GM19099 (cell line): Measurements from ENCODE around the gene SYMPK.

Experiments used
- POLR2A ChIP-seq: IDR thresholded peaks from 3 replicates; pipeline ENCODE4 v1.6.1; 2011; ENCODE audit warnings: low read depth; ENCODE audit not compliant: insufficient read length; ENCODE audit errors: extremely low read depth

The SYMPK gene

DNA sequence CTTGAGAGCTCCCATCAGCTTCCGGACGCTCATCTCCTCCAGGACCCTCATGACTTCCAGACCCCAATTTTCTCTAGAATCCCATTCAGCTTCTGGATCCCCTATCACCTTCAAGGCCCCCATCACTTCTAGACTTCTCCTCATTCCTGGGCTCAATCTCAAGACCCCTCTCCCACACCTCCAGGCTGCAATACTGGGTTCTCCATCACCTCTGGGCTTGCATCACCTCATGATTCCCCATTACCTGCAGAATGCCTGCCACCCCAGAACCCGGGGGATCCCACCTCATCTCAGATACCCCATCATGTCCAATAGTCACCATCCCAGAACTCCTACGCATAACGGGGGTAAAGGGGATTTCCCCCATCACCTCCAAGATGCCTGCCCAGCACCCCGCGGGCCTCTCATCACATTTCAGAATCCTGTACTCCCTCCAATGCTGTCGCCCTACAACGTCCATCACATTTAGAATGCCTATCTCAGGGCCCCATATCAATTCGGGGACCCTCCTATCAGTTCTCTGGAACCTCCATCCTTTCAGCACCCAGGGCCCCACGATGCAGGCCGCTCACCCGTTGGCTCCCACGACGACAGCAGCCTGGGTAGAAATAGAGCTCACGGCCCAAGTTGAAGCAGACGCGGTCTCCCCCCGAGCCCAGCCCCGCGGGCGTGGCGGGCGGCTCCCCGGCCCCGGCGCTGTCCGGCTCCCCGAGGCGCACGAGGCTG is 71.0 kb downstream of the SYMPK start:
- no peak for TF ChIP-seq POLR2A

DNA sequence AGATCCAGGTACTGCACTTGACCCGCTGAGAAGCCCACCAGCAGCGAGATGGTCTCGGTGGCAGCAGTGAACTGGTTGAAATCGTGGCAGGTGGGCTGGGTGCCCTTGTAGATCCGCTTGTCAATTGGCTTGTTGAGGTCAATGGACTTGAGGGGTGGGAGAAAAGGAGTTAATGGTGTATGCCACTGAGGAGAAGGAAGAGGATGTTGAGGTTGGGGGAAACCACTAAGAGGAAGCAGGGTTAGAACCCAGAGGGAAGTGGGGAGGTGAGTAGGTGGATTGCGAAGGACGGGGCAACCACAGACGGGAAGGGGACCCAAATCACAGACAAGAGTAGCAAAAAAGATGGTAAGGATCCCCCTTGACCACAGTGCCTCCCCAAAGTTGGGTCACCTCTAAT is 72.0 kb downstream of the SYMPK start:
- TF ChIP-seq POLR2A: no peak

DNA sequence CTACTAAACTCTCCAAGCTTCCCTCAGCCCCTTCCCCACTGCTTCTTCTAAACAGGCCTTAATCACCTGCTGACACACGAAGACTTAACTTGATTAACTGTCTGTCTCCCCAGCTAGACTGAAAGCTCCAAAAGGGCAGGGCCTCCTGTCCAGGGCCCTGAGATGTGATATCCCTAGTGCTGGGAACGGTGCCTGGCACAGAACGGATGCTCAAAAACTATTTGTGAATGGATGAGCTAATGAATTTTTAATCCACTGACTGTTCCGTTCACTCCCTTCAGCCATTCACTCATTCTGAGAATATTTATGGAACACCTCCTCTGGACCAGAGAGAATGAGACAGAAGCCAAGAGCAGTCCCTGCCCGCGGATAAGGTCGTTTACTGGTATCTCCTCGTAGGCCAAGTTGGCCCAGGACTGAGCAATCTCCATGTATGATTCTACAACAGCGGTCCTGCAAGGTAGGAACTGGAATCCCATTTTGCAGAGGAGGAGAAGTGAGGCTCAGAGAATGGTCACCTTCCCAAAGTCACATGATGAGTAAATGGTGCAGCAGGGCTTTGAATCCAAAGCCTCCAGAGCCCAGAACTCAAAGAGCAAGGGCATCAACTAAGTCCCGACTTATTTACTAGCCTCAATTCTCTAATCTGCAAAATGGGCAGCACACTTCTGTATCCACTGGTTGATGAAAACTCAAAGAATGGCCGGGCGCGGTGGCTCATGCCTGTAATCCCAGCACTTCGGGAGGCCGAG is 73.7 kb downstream of the SYMPK start:
- no peak for TF ChIP-seq POLR2A

DNA sequence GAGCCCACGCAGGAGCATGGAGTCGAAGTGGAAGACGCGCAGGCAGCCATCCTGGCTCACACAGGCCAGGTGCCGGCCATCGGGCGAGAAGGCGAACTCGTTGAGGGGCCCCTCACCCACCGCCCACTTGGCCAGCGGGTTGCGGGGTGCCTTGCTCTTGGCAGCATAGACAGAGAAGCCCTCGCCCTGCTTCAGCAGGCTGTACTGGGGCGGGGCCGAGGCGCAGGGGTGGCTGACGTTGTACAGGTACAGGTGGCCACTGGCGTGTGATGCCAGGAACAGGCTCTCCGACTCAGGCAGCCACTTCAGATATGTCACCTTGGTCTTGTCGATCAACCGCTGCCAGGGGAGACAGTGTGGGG is 76.4 kb downstream of the SYMPK start:
- no peak for TF ChIP-seq POLR2A

DNA sequence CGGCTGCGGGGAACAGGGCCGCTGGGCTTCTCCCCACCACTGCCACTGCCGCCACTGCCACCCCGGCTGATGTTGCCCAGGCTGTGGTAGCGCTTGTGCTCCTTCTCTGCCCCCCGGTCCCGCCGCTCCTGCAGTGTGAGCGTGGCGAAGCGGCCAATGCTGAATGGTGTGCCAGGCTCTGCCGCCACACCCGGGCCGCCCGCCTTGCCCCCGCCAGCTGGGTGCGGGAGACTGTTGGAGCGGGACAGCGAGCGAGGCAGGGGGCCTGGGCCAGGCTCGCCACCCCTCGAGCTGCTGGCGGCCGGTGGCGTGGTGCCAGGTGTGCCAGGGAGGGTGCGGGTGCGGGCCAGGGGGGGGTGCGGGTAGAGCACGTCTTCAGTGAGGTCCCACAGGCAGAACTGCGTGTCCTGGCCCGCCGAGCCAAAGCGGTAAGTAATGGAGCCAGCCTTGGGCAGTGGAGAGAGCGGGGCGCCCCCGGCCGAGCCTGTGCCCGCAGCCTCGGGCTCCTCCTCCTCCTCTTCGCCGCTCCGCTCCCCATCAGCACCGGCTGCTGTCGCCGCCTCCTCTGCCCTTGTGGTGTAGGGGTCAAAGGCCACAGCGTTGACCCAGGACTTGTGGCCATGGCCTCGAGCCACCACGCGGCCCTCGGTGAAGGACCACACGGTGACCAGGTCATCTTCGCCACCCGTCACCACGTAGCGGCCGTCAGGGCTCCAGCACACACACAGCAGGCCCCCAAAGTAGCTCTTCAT is 77.0 kb downstream of the SYMPK start:
- TF ChIP-seq POLR2A: no peak

DNA sequence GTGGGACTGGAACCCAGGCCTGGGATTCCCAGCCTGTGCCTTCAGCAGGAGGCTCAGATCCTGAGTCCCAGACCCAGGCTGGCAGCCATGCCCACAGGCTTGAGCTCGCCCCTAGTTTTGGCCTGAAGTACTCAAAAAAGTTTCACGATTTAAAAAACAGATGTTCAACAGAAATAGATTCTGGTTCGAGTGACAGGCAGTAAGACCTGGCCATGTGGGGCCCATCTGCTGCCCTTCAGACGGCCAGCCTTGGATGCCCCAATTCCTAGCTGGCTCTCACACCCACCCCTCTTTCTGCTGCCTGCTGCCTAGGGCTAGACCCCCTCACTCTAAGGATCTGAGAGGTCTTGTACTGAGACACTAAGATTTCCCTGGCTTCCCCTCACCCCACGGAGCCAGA is 77.8 kb downstream of the SYMPK start:
- no peak for TF ChIP-seq POLR2A

DNA sequence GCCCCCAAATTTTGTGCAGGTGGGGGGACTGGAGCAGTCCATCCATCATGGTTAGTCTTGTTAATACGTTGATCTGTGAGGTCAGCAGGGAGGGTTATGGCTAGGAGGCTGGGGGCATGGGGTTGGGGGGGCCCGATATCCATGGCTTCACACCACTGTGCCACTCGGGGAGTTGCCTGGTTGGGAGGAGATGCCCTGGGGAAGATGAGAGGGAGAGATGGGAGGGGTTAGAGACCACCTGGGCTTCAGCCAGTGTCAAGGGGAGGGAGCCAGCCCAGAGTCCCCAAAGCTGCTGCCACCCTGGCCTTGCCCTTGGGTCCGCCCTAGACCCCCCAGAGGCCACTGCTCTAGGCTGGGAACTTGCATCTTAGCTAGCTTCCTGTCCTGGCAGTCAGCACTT is 78.9 kb downstream of the SYMPK start:
- TF ChIP-seq POLR2A: no peak

DNA sequence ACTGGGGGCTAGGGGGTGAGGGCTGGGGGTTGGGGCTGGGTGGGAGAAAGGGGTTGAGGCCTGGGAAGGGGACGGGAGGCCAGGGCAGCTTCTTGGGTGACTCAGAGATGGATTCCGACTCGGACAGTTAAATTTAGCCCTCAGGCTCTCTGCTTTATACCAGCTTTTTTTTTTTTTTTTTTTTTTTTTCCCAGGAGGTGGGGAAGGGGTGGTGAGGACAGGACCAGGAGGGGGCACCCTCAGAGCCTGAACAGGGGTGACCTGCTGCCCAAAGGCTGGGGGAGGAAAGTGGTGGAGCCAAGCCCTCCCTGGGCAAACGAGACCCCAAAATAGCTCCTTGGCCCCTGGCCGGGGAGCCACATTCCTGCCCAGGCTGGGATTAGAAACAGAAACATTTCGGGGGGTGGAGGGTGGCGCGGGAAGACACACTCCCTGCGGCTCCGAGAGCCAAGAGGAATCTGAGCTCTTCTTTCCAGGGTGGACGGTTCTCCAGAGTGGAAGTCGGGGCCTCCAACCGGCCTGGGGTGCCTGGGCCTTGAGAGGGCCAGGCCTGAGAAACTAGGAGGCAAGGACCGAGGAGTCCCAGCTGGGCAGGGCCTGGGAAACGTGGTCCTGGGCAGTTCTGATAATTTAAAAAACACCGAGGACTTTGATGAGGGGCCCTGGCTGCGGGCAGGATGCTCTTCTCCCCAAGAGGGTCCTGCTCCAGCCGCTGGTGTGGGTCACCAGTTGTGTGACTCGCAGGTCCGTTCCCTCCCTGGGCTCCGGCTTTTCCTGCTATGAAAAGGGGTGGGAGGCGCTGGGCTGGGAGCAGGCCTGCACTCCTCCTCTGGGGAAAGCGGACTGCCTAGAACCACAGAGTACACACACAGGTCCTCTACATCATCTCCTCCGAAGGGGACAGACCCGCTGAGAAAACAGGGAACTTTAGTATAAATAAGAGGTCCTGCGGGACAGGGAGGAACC is 79.8 kb downstream of the SYMPK start:
- TF ChIP-seq POLR2A: no peak

DNA sequence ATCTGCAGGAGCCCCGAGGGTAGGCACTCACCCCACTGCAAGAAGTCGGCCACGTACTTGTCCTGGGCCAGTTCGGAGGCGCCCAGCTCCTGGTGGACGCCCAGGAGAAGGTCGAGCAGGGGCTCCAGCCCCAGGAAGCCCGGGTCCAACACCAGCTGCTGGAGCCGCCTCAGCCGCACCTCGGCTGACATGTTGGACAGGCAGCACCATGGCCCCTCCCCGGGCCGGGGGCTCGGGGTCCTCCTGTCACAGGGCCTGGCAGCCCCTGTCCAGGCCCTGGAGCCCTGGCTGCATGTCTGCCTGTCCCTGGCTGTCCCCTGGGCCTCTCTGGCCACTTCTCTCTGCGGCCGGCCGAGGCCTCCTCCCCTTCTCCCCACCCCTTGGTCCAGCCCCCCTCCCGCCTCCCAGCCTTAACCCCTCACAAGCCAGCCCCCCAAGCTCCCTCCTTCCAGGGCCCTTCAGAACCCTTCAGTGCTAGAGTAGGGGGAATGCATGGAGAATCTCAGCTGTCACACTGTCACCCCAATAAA is 80.7 kb downstream of the SYMPK start, which contains the start of gene DMPK:
Gene DMPK, minus strand, starts transcription at position 329 of the 530 bp plus-strand sequence. Its CDS starts 138 bp downstream, at position 191.
- TF ChIP-seq POLR2A: no peak

DNA sequence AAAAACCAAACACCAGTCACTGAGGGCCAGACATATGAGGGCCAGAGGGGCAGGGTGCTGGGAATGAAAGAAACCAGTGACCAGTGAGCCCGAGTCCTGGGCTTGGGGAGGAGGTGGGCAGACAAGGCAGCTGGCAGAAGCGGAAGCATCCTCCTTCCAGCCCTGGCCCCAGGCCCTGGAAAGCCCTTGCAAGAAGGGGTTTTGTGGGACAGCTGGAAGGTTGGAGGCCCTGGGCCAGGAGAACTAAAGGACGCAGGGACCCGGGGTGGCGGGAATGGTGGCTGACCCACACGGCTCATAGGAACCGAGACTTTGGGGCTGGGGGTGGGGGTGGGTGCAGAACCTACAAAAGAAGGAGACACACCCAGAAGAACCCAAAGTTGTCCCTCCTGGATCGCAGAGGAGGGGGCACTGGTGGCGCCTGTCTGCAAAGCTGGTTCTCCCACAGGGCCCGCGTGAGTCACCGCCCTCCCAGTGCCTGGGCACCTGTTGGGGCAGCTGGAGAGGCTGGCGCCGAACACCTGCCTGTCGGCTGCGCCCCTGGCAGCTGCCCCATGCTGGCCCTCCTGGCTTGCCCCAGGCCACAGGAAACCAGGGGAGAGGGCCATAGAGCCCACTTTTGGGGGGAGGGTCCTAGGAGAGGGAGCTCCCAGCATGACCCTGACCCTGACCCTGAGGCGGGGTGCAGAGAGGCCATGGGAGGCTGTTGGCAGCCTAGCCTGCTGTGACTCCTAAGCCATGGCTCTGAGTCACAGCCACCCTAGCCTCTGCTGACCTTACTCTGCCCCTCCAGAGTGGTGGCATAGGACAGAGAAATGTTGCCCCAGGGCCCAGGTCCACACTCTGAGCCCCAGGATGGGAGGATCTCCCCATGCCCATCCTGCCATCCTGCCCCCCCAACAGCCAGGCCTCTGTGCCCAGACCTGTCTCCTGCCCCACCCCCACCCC is 81.5 kb downstream of the SYMPK start:
- TF ChIP-seq POLR2A: no peak

DNA sequence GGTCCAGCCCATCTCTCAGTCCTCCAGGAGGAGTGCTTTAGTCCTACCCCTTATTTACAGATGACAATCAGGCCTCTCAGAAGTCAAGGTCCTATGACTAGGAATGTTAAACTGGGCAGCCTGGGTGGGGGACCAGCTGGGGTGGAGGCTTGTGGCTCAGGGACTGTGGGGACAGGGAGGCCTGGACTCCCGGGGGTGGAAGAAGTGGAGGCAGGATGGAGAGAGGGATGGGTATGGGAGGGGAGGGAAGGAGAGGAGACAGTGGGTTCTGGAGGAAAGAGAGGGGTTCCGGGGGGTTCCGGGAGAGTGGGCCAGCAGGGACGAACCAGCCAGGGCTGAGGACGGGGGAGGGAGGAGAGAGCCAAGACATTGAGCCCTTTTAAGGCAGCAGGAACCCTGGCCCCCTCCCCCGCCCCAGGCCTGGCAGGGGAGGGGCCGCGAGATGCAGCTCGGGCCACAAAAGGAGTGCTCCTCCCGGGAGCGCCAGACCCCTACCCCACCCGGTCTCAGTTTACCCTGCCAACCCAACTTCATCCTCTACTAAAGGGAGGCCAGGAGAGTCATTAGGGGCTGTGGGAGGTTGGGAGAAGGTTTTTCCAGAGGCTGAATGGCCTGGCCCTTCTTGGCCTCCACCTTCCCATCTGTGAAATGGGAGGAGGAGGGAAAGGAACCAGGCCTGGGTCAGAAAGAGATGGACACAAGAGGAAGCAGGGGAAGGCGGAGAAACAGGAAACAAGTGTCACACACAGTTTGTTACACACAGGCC is 82.3 kb downstream of the SYMPK start:
- TF ChIP-seq POLR2A: no peak

DNA sequence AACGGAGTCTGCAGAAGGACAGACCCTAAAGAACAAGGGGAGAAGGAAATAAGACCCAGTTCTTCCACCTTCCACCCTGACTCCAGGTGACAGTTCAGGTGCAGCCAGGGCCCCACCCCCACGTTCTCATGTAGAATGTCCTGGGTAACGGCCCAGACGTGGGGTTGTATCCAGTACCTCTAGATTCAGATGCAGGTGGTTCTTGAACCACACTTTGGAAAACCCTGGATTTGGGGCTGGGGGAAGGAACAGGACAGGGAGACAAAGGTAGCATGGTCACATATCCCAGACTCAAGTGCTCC is 82.8 kb downstream of the SYMPK start:
- no peak for TF ChIP-seq POLR2A
